NB4 (cell line): Measurements from ENCODE around the gene CWC27.

Source experiments
- POLR2A ChIP-seq: IDR thresholded peaks from 2 replicates; pipeline ENCODE4 v1.6.1; 2011; ENCODE audit warnings: mild to moderate bottlenecking; ENCODE audit not compliant: insufficient read length; ENCODE audit errors: extremely low read depth
- TF ChIP-seq, protein P1 (sequence below): IDR thresholded peaks from 2 replicates; pipeline ENCODE4 v1.6.1; 2011; ENCODE audit warnings: low read depth, low read length
- TF ChIP-seq, protein P2 (sequence below): IDR thresholded peaks from one replicate; pipeline ENCODE4 v1.5.1; 2012; ENCODE audit warnings: low read depth, low read length

DNA sequence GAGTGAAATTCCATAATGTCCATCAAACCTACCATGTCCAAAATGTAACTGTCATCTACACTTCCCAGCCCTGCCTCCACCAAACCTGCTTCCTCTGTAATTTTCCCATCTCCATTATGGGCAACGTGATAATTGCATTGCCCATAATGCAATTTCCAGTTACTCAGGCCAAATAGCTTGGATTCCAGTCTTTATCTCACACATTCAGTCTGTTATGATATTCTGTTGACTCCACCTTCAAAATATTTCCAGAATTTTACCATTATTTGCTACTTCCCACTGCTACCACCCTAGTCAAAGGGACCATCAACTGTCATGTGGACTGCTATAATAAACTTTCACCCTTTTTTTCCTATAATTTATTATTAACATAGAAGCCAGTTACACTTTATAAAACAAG, 256.0 kb downstream of the CWC27 start:
- TF ChIP-seq, protein P1, sequence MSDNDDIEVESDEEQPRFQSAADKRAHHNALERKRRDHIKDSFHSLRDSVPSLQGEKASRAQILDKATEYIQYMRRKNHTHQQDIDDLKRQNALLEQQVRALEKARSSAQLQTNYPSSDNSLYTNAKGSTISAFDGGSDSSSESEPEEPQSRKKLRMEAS, result no peak
- TF ChIP-seq POLR2A, result no peak
- TF ChIP-seq, protein P2, sequence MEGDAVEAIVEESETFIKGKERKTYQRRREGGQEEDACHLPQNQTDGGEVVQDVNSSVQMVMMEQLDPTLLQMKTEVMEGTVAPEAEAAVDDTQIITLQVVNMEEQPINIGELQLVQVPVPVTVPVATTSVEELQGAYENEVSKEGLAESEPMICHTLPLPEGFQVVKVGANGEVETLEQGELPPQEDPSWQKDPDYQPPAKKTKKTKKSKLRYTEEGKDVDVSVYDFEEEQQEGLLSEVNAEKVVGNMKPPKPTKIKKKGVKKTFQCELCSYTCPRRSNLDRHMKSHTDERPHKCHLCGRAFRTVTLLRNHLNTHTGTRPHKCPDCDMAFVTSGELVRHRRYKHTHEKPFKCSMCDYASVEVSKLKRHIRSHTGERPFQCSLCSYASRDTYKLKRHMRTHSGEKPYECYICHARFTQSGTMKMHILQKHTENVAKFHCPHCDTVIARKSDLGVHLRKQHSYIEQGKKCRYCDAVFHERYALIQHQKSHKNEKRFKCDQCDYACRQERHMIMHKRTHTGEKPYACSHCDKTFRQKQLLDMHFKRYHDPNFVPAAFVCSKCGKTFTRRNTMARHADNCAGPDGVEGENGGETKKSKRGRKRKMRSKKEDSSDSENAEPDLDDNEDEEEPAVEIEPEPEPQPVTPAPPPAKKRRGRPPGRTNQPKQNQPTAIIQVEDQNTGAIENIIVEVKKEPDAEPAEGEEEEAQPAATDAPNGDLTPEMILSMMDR, result no peak
